GM12872 (cell line): ENCODE results near the gene SV2C.

Source experiments
- CTCF ChIP-seq: IDR thresholded peaks from 3 replicates; pipeline ENCODE4 v1.5.1; 2011; ENCODE audit warnings: low read depth, mild to moderate bottlenecking, low read length, moderate library complexity; ENCODE audit not compliant: insufficient read depth

SV2C gene

GRCh38 chr5:76402886-76403765 is 319.9 kb downstream of the SV2C start, which contains the start of gene IQGAP2:
TSS of gene IQGAP2 (plus strand) at chr5:76403285. CDS start at chr5:76403546, 261 bp downstream.
- TF ChIP-seq CTCF, result peak; percentile 68
